ENCODE measurements around the gene ADAT3.

ADAT3 gene

DNA sequence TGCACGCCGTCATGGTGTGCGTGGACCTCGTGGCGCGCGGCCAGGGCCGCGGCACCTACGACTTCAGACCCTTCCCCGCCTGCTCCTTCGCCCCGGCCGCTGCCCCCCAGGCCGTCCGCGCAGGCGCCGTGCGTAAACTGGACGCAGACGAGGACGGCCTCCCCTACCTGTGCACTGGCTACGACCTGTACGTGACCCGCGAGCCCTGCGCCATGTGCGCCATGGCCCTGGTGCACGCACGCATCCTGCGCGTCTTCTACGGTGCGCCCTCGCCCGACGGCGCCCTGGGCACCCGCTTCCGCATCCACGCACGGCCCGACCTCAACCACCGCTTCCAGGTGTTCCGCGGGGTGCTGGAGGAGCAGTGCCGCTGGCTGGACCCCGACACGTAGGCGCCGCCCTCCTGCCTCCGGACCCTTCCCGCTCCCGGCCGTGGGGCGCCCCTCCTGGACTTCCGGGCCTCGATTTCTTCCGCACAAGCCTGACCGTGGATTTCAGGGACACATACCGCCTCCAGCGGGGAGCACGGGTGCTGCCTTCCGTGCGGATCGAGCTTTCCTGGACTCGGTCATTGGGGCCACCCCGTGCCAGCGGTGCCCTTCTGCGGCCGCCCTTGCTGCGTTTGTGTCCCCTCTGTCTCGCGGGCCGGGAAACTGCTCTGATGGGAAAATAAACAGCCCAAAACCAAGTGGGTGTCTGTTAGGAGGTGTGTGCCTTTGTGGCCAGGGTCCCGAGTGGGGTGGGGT lies 7.7 kb downstream of the ADAT3 start:
- Histone ChIP-seq H3K4me1 (ENCODE audit: control insufficient read depth, insufficient read depth, low read length) (peaks cover 30% of the 10 kb centered on the region), H3K36me3 (ENCODE audit: control insufficient read depth, insufficient read depth, low read length) (peaks cover 11% of the 10 kb centered on the region), H3K4me3 (ENCODE audit: low read length) (no peak overlapping the region), H3K27me3 (ENCODE audit: control insufficient read depth, insufficient read depth, low read length) (no peaks in the 10 kb centered on the region), H3K9ac (ENCODE audit: low read length) (no peak overlapping the region), H3K9me3 (ENCODE audit: control insufficient read depth, low read length) (no peaks in the 10 kb centered on the region)

- no peak overlapping the region for H3K9ac ChIP-seq (ENCODE audit: low read length)
- no peak overlapping the region for H3K4me3 ChIP-seq (ENCODE audit: low read length)
- H3K36me3 ChIP-seq (ENCODE audit: control insufficient read depth, insufficient read depth, low read length), result peaks cover 11% of the 10 kb centered on the region
- H3K27me3 ChIP-seq (ENCODE audit: control insufficient read depth, insufficient read depth, low read length), result no peaks in the 10 kb centered on the region
- no peaks in the 10 kb centered on the region for H3K9me3 ChIP-seq (ENCODE audit: control insufficient read depth, low read length)
- H3K4me1 ChIP-seq (ENCODE audit: control insufficient read depth, insufficient read depth, low read length), result peaks cover 22% of the 10 kb centered on the region
Measured at GRCh38 chr19:1913781-1914577, 8.8 kb downstream of the ADAT3 start.

DNA sequence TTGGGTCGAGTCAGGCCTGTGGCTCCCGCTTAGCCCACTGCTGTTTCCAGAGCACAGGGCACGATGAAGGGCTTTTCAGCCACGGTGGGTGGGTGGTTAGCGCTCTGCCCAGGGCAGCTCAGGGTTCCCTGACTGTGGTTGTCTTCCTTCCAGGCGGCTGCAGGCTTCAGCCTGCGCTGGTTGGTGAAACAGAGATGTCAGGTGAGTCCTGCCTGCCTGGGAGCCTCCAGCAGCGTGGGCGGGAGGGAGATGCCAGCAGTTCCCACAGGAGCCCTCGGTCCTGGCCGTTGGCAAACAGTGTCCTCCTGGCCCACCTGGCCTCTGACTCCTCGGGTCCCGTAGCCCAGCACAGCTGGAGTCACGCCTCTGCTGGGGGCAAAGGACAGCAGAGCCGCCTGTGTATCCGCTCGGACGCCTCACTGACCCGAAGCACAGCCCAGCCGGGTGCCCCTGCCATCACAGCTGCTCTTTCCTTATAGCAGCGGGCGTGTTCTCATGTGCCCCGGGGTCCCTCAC lies 9.7 kb downstream of the ADAT3 start:
- Histone ChIP-seq H3K4me1 (ENCODE audit: control insufficient read depth, insufficient read depth, low read length) (peaks cover 13% of the 10 kb centered on the region), H3K36me3 (ENCODE audit: control insufficient read depth, insufficient read depth, low read length) (peaks cover 11% of the 10 kb centered on the region), H3K27me3 (ENCODE audit: control insufficient read depth, insufficient read depth, low read length) (no peaks in the 10 kb centered on the region), H3K9me3 (ENCODE audit: control insufficient read depth, low read length) (no peaks in the 10 kb centered on the region), H3K9ac (ENCODE audit: low read length) (no peak overlapping the region), H3K4me3 (ENCODE audit: low read length) (no peak overlapping the region)

DNA sequence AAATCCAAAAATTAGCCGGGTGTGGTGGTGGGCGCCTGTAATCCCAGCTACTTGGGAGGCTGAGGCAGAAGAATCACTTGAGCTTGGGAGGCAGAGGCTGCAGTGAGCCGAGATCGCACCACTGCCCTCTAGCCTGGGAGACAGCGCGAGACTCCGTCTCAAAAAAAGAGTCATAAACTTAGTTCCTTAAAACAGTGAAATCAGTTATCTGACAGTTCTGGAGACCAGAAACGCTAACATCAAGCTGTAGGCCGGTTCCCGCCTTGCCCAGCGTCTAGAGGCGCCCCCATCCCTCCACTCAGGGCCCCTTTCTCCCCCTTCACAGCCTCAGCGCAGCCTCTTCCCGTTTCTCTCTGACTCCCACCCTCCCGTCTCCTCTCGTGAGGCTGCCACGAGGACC lies 11.9 kb downstream of the ADAT3 start:
- Histone ChIP-seq H3K4me3 (ENCODE audit: low read length) (no peak overlapping the region), H3K9me3 (ENCODE audit: control insufficient read depth, low read length) (no peaks in the 10 kb centered on the region), H3K36me3 (ENCODE audit: control insufficient read depth, insufficient read depth, low read length) (peaks cover 17% of the 10 kb centered on the region), H3K9ac (ENCODE audit: low read length) (no peak overlapping the region), H3K27me3 (ENCODE audit: control insufficient read depth, insufficient read depth, low read length) (no peaks in the 10 kb centered on the region), H3K4me1 (ENCODE audit: control insufficient read depth, insufficient read depth, low read length) (peaks cover 3% of the 10 kb centered on the region)

DNA sequence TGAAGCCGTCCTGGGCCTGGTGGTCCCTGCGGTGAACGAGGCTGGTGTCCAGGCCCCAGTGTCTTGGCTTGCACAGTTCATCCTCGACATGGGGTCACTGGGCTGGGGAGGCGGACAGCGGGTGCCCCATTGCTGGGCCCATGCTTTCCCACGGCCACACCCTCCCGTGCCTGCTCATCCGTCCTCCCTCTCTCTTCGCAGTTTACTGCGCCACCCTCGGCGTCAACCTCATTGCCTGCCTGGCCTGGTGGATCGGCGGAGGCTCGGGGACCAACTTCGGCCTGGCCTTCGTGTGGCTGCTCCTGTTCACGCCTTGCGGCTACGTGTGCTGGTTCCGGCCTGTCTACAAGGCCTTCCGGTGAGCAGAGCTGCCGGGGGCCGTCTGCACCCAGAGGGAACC lies 12.7 kb downstream of the ADAT3 start:
- peaks cover 14% of the 10 kb centered on the region for H3K36me3 ChIP-seq (ENCODE audit: control insufficient read depth, insufficient read depth, low read length)
- no peak overlapping the region for H3K4me3 ChIP-seq (ENCODE audit: low read length)
- H3K9me3 ChIP-seq (ENCODE audit: control insufficient read depth, low read length), result no peaks in the 10 kb centered on the region
- H3K27me3 ChIP-seq (ENCODE audit: control insufficient read depth, insufficient read depth, low read length), result no peaks in the 10 kb centered on the region
- H3K4me1 ChIP-seq (ENCODE audit: control insufficient read depth, insufficient read depth, low read length), result no peaks in the 10 kb centered on the region
- no peak overlapping the region for H3K9ac ChIP-seq (ENCODE audit: low read length)

- H3K4me1 ChIP-seq (ENCODE audit: control insufficient read depth, insufficient read depth, low read length), result no peaks in the 10 kb centered on the region
- H3K36me3 ChIP-seq (ENCODE audit: control insufficient read depth, insufficient read depth, low read length), result peaks cover 5% of the 10 kb centered on the region
- H3K27me3 ChIP-seq (ENCODE audit: control insufficient read depth, insufficient read depth, low read length), result no peaks in the 10 kb centered on the region
- H3K9me3 ChIP-seq (ENCODE audit: control insufficient read depth, low read length), result no peaks in the 10 kb centered on the region
- no peak overlapping the region for H3K9ac ChIP-seq (ENCODE audit: low read length)
- H3K4me3 ChIP-seq (ENCODE audit: low read length), result no peak overlapping the region
Measured at GRCh38 chr19:1918975-1919374, 13.8 kb downstream of the ADAT3 start.

GRCh38 chr19:1920644-1921043 lies 15.4 kb downstream of the ADAT3 start:
- no peaks in the 10 kb centered on the region for H3K4me1 ChIP-seq (ENCODE audit: control insufficient read depth, insufficient read depth, low read length)
- H3K9ac ChIP-seq (ENCODE audit: low read length), result no peak overlapping the region
- no peak overlapping the region for H3K4me3 ChIP-seq (ENCODE audit: low read length)
- no peaks in the 10 kb centered on the region for H3K9me3 ChIP-seq (ENCODE audit: control insufficient read depth, low read length)
- H3K27me3 ChIP-seq (ENCODE audit: control insufficient read depth, insufficient read depth, low read length), result no peaks in the 10 kb centered on the region
- H3K36me3 ChIP-seq (ENCODE audit: control insufficient read depth, insufficient read depth, low read length), result peaks cover 5% of the 10 kb centered on the region

- Histone ChIP-seq H3K9me3 (ENCODE audit: control insufficient read depth, low read length) (no peaks in the 10 kb centered on the region), H3K27me3 (ENCODE audit: control insufficient read depth, insufficient read depth, low read length) (no peaks in the 10 kb centered on the region), H3K9ac (ENCODE audit: low read length) (no peak overlapping the region), H3K4me1 (ENCODE audit: control insufficient read depth, insufficient read depth, low read length) (no peaks in the 10 kb centered on the region), H3K36me3 (ENCODE audit: control insufficient read depth, insufficient read depth, low read length) (peaks cover 5% of the 10 kb centered on the region), H3K4me3 (ENCODE audit: low read length) (no peak overlapping the region)
Measured at GRCh38 chr19:1921326-1921725, 16.1 kb downstream of the ADAT3 start.

DNA sequence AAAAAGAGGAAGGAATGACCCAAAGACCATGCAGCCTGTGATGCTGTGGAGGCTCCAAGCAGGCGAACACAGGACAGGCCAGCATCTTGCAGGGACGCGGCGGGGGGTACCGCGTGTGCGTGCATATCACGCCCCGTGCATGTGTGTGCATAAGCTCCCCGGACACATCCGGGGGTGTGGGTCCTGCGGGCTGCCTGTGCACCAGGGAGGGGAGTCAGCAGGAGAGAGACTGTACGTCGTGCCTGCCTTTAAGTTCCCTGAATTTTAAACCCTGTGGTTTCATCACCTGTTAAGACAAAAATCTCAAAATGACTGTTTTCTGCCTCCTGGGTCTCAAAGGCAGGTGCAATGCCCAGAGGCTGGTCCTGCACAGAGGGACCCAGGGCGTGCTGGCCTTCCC lies 16.6 kb downstream of the ADAT3 start:
- H3K4me3 ChIP-seq (ENCODE audit: low read length), result no peak overlapping the region
- no peaks in the 10 kb centered on the region for H3K27me3 ChIP-seq (ENCODE audit: control insufficient read depth, insufficient read depth, low read length)
- no peak overlapping the region for H3K9ac ChIP-seq (ENCODE audit: low read length)

GRCh38 chr19:1922803-1923202 lies 17.6 kb downstream of the ADAT3 start:
- no peaks in the 10 kb centered on the region for H3K4me1 ChIP-seq (ENCODE audit: control insufficient read depth, insufficient read depth, low read length)
- no peak overlapping the region for H3K4me3 ChIP-seq (ENCODE audit: low read length)
- H3K9me3 ChIP-seq (ENCODE audit: control insufficient read depth, low read length), result no peaks in the 10 kb centered on the region
- H3K9ac ChIP-seq (ENCODE audit: low read length), result no peak overlapping the region
- H3K36me3 ChIP-seq (ENCODE audit: control insufficient read depth, insufficient read depth, low read length), result peaks cover 5% of the 10 kb centered on the region
- no peaks in the 10 kb centered on the region for H3K27me3 ChIP-seq (ENCODE audit: control insufficient read depth, insufficient read depth, low read length)

More for the DNA sequence above, 16.6 kb downstream of the ADAT3 start:
- no peaks in the 10 kb centered on the region for H3K4me1 ChIP-seq (ENCODE audit: control insufficient read depth, insufficient read depth, low read length)
- no peaks in the 10 kb centered on the region for H3K9me3 ChIP-seq (ENCODE audit: control insufficient read depth, low read length)
- peaks cover 5% of the 10 kb centered on the region for H3K36me3 ChIP-seq (ENCODE audit: control insufficient read depth, insufficient read depth, low read length)

DNA sequence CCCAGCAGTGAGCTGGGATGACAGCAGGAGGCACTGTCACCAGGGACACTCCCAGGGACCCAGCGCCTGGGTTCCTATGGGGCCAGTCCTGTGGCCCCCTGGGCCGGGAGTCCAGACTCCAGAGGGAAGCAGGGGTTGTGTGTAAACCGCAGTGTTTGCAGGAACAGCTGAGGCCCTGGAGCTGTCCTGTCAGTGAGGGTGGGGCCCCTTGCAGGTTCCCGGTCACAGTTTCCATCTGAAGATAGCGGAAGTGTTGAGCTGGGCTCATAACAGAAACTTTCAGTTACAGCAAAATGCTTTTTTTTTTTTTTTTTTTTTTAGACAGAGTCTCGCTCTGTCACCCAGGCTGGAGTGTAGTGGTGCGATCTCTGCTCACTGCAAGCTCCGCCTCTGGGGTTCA lies 18.1 kb downstream of the ADAT3 start:
- peaks cover 5% of the 10 kb centered on the region for H3K36me3 ChIP-seq (ENCODE audit: control insufficient read depth, insufficient read depth, low read length)
- no peaks in the 10 kb centered on the region for H3K27me3 ChIP-seq (ENCODE audit: control insufficient read depth, insufficient read depth, low read length)
- no peak overlapping the region for H3K9ac ChIP-seq (ENCODE audit: low read length)
- H3K9me3 ChIP-seq (ENCODE audit: control insufficient read depth, low read length), result no peaks in the 10 kb centered on the region
- H3K4me1 ChIP-seq (ENCODE audit: control insufficient read depth, insufficient read depth, low read length), result no peaks in the 10 kb centered on the region
- no peak overlapping the region for H3K4me3 ChIP-seq (ENCODE audit: low read length)

- Histone ChIP-seq H3K9ac (ENCODE audit: low read length) (no peak overlapping the region), H3K36me3 (ENCODE audit: control insufficient read depth, insufficient read depth, low read length) (peaks cover 5% of the 10 kb centered on the region), H3K27me3 (ENCODE audit: control insufficient read depth, insufficient read depth, low read length) (no peaks in the 10 kb centered on the region)
Measured at GRCh38 chr19:1924320-1924961, 19.2 kb downstream of the ADAT3 start.

More at GRCh38 chr19:1924320-1924961, 19.2 kb downstream of the ADAT3 start:
- Histone ChIP-seq H3K9me3 (ENCODE audit: control insufficient read depth, low read length) (no peaks in the 10 kb centered on the region), H3K4me1 (ENCODE audit: control insufficient read depth, insufficient read depth, low read length) (peaks cover 5% of the 10 kb centered on the region), H3K4me3 (ENCODE audit: low read length) (no peak overlapping the region)
